CD14-positive monocyte (primary cell): Measurements from ENCODE around the gene UCP2. TPM values are rescaled to one million over a fixed set of nuclear protein-coding genes. Genes with fewer than 3 reads are reported as not detected.
"Not testable (repeated sequence)": the region's sequence is repeated elsewhere in the genome, so short reads cannot be mapped to it uniquely, and the experiment has no call there.

ENCODE experiments used
- DNase-seq, 3 donors: peaks; one replicate each; pipeline ENCODE4 v3.0.0-alpha.2; 2011 to 2022
- H2AFZ ChIP-seq: 2 replicates; pipeline ENCODE4 v1.6.0; 2012; ENCODE audit warnings: mild to moderate bottlenecking, low read depth, low read length, inconsistent platforms; ENCODE audit not compliant: insufficient read depth, poor library complexity, severe bottlenecking
- H3K27ac ChIP-seq, 2 donors: 1 replicate in 1 of 2; 2 replicates in 1 of 2; pipeline ENCODE4 v1.5.1; 2012 to 2013; ENCODE audit warnings: low read length in 2 of 2, control low read depth in 1 of 2, inconsistent platforms in 1 of 2, low read depth in 1 of 2, mild to moderate bottlenecking in 1 of 2
- H3K27me3 ChIP-seq, 2 donors: one replicate each; pipeline versions ENCODE4 v1.6.0 to v1.6.1; 2011 to 2013; ENCODE audit warnings: low read length in 2 of 2; ENCODE audit not compliant: control insufficient read depth in 2 of 2, insufficient read depth in 2 of 2
- H3K36me3 ChIP-seq, 2 donors: replicated peaks in 1 of 2; 1 replicate in 1 of 2; 2 replicates in 1 of 2; pipeline versions ENCODE4 v1.5.1 to v1.6.1; 2012 to 2013; ENCODE audit warnings: low read length in 2 of 2, control low read depth in 1 of 2, inconsistent platforms in 1 of 2, mild to moderate bottlenecking in 1 of 2; ENCODE audit not compliant: insufficient read depth in 2 of 2, control insufficient read depth in 1 of 2
- H3K4me1 ChIP-seq, 2 donors: 1 replicate in 1 of 2; 2 replicates in 1 of 2; pipeline versions ENCODE4 v1.5.1 to v1.6.1; 2012 to 2013; ENCODE audit warnings: low read length in 2 of 2, control low read depth in 1 of 2, inconsistent platforms in 1 of 2, mild to moderate bottlenecking in 1 of 2, moderate library complexity in 1 of 2; ENCODE audit not compliant: insufficient read depth in 2 of 2, control insufficient read depth in 1 of 2
- H3K4me2 ChIP-seq: replicated peaks from 2 replicates; pipeline ENCODE3; 2012; ENCODE audit warnings: low read length, moderate library complexity, mild to moderate bottlenecking; ENCODE audit not compliant: poor library complexity, severe bottlenecking; ENCODE audit errors: extremely low read depth
- H3K4me3 ChIP-seq, 3 experiments: fragments of 200-600 bp in 1 of 3; sonication (generic) in 1 of 3; replicated peaks in 1 of 3; 1 replicate in 2 of 3; 2 replicates in 1 of 3; pipeline ENCODE4 v1.5.1; 2011 to 2013; ENCODE audit warnings: low read length in 3 of 3, mild to moderate bottlenecking in 3 of 3, control low read depth in 2 of 3, low read depth in 2 of 3, inconsistent platforms in 1 of 3, moderate library complexity in 1 of 3
- H3K79me2 ChIP-seq: 2 replicates; pipeline ENCODE4 v1.6.0; 2012; ENCODE audit warnings: mild to moderate bottlenecking, control low read depth, inconsistent platforms, low read length, moderate library complexity; ENCODE audit not compliant: insufficient read depth
- H3K9ac ChIP-seq: 2 replicates; pipeline ENCODE4 v1.6.0; 2017; ENCODE audit warnings: low read length, mild to moderate bottlenecking; ENCODE audit not compliant: insufficient read depth, poor library complexity, severe bottlenecking
- H3K9me3 ChIP-seq, 2 donors: replicated peaks in 1 of 2; 1 replicate in 1 of 2; 2 replicates in 1 of 2; pipeline versions ENCODE4 v1.5.1 to v1.6.1; 2012 to 2013; ENCODE audit warnings: low read length in 2 of 2, control low read depth in 1 of 2; ENCODE audit not compliant: control insufficient read depth in 1 of 2, insufficient read depth in 1 of 2
- H4K20me1 ChIP-seq: 2 replicates; pipeline ENCODE4 v1.6.0; 2012; ENCODE audit warnings: mild to moderate bottlenecking, low read length, control low read depth, moderate library complexity; ENCODE audit not compliant: insufficient read depth
- H3K27ac Mint-ChIP-seq, 7 donors: one replicate each; pipeline ENCODE4 v1.8.0; 2020; ENCODE audit warnings: mild to moderate bottlenecking in 7 of 7, mixed read lengths in 7 of 7, moderate library complexity in 6 of 7, inconsistent platforms in 2 of 7
- H3K27me3 Mint-ChIP-seq, 3 donors: one replicate each; pipeline ENCODE4 v1.8.0; 2021 to 2022; ENCODE audit warnings: low read depth in 3 of 3, mild to moderate bottlenecking in 3 of 3, mixed read lengths in 3 of 3, moderate library complexity in 3 of 3, inconsistent platforms in 1 of 3
- H3K36me3 Mint-ChIP-seq, 2 donors: one replicate each; pipeline ENCODE4 v1.8.0; 2020; ENCODE audit warnings: mixed read lengths in 2 of 2, inconsistent platforms in 1 of 2, mild to moderate bottlenecking in 1 of 2
- H3K4me1 Mint-ChIP-seq: one replicate; pipeline ENCODE4 v1.8.0; 2020; ENCODE audit warnings: mild to moderate bottlenecking, mixed read lengths
- H3K4me3 Mint-ChIP-seq, 2 donors: one replicate each; pipeline ENCODE4 v1.8.0; 2020; ENCODE audit warnings: mild to moderate bottlenecking in 2 of 2, mixed read lengths in 2 of 2, moderate library complexity in 1 of 2
- H3K9me3 Mint-ChIP-seq, 7 donors: one replicate each; pipeline ENCODE4 v1.8.0; 2020 to 2022; ENCODE audit warnings: mixed read lengths in 7 of 7, mild to moderate bottlenecking in 6 of 7, moderate library complexity in 6 of 7, inconsistent platforms in 2 of 7
- WGBS: methylation state at CpG from one replicate; pipeline ENCODE4 v1.1.5; 2013; ENCODE audit warnings: missing lambda C conversion rate; ENCODE audit not compliant: insufficient coverage; 5-methylcytosine and 5-hydroxymethylcytosine counted together
- intact Hi-C, 2 donors: fragments of 100-400 bp; cut with micrococcal nuclease; formaldehyde crosslinking; loops; one replicate each; pipeline versions ENCODE4 v1.15.0 to v1.15.1; 2023
- polyA plus RNA-seq, 3 donors: library from polyadenylated mRNA; depleted of rRNA in 1 of 3; unstranded in 2 of 3; stranded (reverse) in 1 of 3; fragments of 300-500 nt in 2 of 3; fragments of >200 nt in 1 of 3; fragmentation: Illumina TruSeq in 2 of 3; gene quantifications; 1 replicate in 2 of 3; 2 replicates in 1 of 3; pipeline ENCODE4 v1.2.3, GENCODE V29; 2012 to 2021
- TF ChIP-seq, protein P1 (sequence below): fragments of 200-600 bp; IDR thresholded peaks from one replicate; pipeline ENCODE4 v1.8.0; 2022; ENCODE audit warnings: antibody characterized with exemption, mild to moderate bottlenecking

The UCP2 gene
- polyA plus RNA-seq, 3 donors, result 496 to 665 (median 649) TPM

DNA sequence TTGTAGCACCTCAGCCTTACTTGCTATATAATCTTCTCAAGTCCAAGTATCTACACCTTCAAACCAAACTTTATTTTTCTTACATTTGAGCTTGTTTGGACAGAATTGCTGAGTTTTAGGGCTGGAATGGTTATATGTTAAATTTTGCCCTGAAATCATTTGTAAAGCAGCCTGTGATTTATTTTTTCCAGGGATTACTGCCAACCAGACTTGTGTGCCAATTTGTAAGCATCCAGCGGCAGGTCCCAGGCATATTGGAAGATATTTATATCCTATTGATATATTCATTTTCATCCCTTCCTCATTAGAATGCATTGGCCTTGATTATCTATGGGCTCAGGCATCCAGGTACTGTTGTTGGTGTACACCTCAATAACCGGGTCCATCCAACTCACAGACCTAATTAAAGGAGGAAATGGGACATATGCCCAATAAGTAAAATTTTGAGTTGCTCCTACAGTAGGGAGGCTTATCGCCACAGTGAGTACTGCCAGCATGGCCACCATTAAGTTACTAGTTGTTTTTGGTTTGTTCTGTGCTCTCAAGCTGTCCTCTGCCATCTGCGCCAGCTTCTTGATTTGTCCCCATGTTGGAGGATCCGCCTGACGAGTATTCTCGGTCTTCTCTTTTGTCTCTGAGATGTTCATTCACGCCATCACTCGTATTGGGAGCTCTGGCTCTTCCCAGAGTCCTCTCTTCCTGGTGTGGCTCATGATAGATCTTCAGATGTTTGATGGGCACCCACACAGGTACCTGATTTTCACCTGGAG lies 41.7 kb downstream of the UCP2 start:
- Mint-ChIP-seq H3K36me3 (peaks cover 0 to 12% of the 10 kb centered on the region in 2 donors), H3K27ac (no peak overlapping the region), H3K4me3 (no peak overlapping the region), H3K4me1 (peaks cover 12% of the 10 kb centered on the region), H3K27me3 (peaks cover 0 to 1% (median 0%) of the 10 kb centered on the region in 3 donors), H3K9me3 (peaks cover 12 to 40% (median 31%) of the 10 kb centered on the region in 7 donors)
- TF ChIP-seq, protein P1, sequence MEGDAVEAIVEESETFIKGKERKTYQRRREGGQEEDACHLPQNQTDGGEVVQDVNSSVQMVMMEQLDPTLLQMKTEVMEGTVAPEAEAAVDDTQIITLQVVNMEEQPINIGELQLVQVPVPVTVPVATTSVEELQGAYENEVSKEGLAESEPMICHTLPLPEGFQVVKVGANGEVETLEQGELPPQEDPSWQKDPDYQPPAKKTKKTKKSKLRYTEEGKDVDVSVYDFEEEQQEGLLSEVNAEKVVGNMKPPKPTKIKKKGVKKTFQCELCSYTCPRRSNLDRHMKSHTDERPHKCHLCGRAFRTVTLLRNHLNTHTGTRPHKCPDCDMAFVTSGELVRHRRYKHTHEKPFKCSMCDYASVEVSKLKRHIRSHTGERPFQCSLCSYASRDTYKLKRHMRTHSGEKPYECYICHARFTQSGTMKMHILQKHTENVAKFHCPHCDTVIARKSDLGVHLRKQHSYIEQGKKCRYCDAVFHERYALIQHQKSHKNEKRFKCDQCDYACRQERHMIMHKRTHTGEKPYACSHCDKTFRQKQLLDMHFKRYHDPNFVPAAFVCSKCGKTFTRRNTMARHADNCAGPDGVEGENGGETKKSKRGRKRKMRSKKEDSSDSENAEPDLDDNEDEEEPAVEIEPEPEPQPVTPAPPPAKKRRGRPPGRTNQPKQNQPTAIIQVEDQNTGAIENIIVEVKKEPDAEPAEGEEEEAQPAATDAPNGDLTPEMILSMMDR, result no peak
- DNase-seq, result no peak
- Histone ChIP-seq H3K36me3 (no peaks in the 10 kb centered on the region), H3K27ac (no peak overlapping the region), H2AFZ (no peak overlapping the region), H3K4me1 (peaks cover 6 to 7% of the 10 kb centered on the region in 2 donors), H3K4me2 (no peak overlapping the region), H4K20me1 (no peaks in the 10 kb centered on the region), H3K4me3 (no peak overlapping the region), H3K9me3 (peaks cover 9 to 20% of the 10 kb centered on the region in 2 donors), H3K9ac (no peak overlapping the region), H3K79me2 (no peaks in the 10 kb centered on the region), H3K27me3 (no peaks in the 10 kb centered on the region)
- intact Hi-C loops, result no loop called here
- WGBS, result 97% methylated on average over 6 of the region's 9 CpGs

DNA sequence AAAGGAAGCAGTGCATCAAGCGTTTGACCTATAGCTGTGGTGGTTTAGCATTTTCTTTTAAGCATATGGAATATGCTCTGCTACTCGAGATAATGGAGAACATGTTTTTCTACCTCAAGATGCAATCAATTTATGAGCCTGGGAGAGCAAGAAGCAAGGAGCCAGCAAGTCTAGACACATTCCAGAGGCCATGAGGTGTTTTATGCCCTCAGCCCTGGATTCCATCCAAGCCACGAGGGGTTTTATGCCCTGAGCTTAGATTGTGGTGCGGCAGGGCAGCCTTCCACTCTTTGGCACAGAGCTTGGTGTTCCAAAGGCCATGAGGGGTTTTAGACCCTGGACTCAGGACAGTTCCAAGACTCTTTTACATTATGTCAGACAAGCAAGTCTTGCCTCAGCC lies 43.5 kb downstream of the UCP2 start:
- Mint-ChIP-seq H3K36me3 (peaks cover 3 to 15% of the 10 kb centered on the region in 2 donors), H3K27ac (no peak overlapping the region), H3K4me3 (no peak overlapping the region), H3K9me3 (peaks cover 12 to 40% (median 31%) of the 10 kb centered on the region in 7 donors), H3K4me1 (no peaks in the 10 kb centered on the region), H3K27me3 (no peaks in the 10 kb centered on the region)
- intact Hi-C loops, result no loop called here
- Histone ChIP-seq H2AFZ (no peak overlapping the region), H3K9ac (no peak overlapping the region), H3K79me2 (no peaks in the 10 kb centered on the region), H3K4me3 (no peak overlapping the region), H3K27me3 (no peaks in the 10 kb centered on the region), H3K4me2 (no peak overlapping the region), H3K27ac (no peak overlapping the region), H3K36me3 (peaks cover 0 to 3% of the 10 kb centered on the region in 2 donors), H3K4me1 (no peaks in the 10 kb centered on the region), H3K9me3 (peaks cover 9 to 20% of the 10 kb centered on the region in 2 donors), H4K20me1 (no peaks in the 10 kb centered on the region)
- DNase-seq, result no peak
- TF ChIP-seq, protein P1, result no peak
- WGBS, result 83% methylated on average over 3 of the region's 4 CpGs

DNA sequence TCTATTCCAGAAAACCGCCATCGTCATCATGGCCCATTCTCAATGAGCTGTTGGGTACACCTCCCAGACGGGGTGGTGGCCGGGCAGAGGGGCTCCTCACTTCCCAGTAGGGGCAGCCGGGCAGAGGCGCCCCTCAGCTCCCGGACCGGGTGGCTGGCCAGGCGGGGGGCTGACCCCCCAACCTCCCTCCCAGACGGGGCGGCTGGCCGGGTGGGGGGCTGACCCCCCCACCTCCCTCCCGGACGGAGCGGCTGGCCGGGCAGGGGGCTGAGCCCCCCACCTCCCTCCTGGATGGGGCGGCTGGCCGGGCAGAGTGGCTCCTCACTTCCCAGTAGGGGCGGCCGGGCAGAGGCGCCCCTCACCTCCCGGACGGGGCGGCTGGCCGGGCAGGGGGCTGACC lies 46.6 kb downstream of the UCP2 start:
- H2AFZ ChIP-seq, H3K4me3 ChIP-seq, H3K79me2 ChIP-seq, H3K27ac ChIP-seq, H4K20me1 ChIP-seq, DNase-seq, H3K27ac Mint-ChIP-seq, H3K27me3 ChIP-seq, H3K27me3 Mint-ChIP-seq, H3K4me2 ChIP-seq, H3K9ac ChIP-seq, H3K4me1 Mint-ChIP-seq, H3K4me3 Mint-ChIP-seq, intact Hi-C loops, H3K4me1 ChIP-seq: not testable (repeated sequence)
- Mint-ChIP-seq H3K36me3 (peaks cover 21 to 23% of the 10 kb centered on the region in 2 donors), H3K9me3 (peaks cover 5 to 30% (median 23%) of the 10 kb centered on the region in 7 donors)
- WGBS, result 80% methylated on average over 1 of the region's 25 CpGs
- Histone ChIP-seq H3K9me3 (peaks cover 0 to 16% of the 10 kb centered on the region in 2 donors), H3K36me3 (peaks cover 4 to 27% of the 10 kb centered on the region in 2 donors)
